Mesothelial cell of epicardium (in vitro differentiated cells): ENCODE measurements around the gene CALY. TPM values are rescaled to one million over a fixed set of nuclear protein-coding genes. Genes with fewer than 3 reads are reported as not detected.

Experiments used
- DNase-seq, 2 experiments: peaks; one replicate each; pipeline ENCODE4 v3.0.0; 2021; ENCODE audit warnings: low spot score in 2 of 2; ENCODE audit not compliant: unreplicated experiment in 2 of 2
- H3K27ac Mint-ChIP-seq: 2 replicates; pipeline ENCODE4 v1.8.0; 2021; ENCODE audit warnings: mixed read lengths
- H3K27me3 Mint-ChIP-seq: 2 replicates; pipeline ENCODE4 v1.8.0; 2021; ENCODE audit warnings: low read depth, mixed read lengths
- H3K36me3 Mint-ChIP-seq: 2 replicates; pipeline ENCODE4 v1.8.0; 2021; ENCODE audit warnings: mixed read lengths
- H3K4me1 Mint-ChIP-seq: 2 replicates; pipeline ENCODE4 v1.8.0; 2021; ENCODE audit warnings: mixed read lengths
- H3K4me3 Mint-ChIP-seq: 2 replicates; pipeline ENCODE4 v1.8.0; 2021; ENCODE audit warnings: mild to moderate bottlenecking, moderate library complexity, mixed read lengths
- H3K9me3 Mint-ChIP-seq: 2 replicates; pipeline ENCODE4 v1.8.0; 2021; ENCODE audit warnings: mixed read lengths
- total RNA-seq: library from RNA; stranded (reverse); gene quantifications from 3 replicates; pipeline ENCODE4 v1.2.1, GENCODE V29; 2021
- TF ChIP-seq, protein P1 (sequence below): fragments of 200-600 bp; sonication (generic); IDR thresholded peaks from one replicate; pipeline ENCODE4 v1.5.0; 2021; ENCODE audit warnings: antibody characterized with exemption; ENCODE audit not compliant: unreplicated experiment

The CALY gene
- total RNA-seq, 1 donor from 2014 or later: 2.1 TPM

GRCh38 chr10:133364645-133365431 is 28.1 kb upstream of the CALY start:
- H3K4me3 Mint-ChIP-seq: no peak overlapping the region
- peaks cover 26% of the 10 kb centered on the region for H3K36me3 Mint-ChIP-seq
- H3K4me1 Mint-ChIP-seq: peaks cover 13% of the 10 kb centered on the region
- peak overlapping the region; percentile 49 for H3K27ac Mint-ChIP-seq
- TF ChIP-seq, protein P1, sequence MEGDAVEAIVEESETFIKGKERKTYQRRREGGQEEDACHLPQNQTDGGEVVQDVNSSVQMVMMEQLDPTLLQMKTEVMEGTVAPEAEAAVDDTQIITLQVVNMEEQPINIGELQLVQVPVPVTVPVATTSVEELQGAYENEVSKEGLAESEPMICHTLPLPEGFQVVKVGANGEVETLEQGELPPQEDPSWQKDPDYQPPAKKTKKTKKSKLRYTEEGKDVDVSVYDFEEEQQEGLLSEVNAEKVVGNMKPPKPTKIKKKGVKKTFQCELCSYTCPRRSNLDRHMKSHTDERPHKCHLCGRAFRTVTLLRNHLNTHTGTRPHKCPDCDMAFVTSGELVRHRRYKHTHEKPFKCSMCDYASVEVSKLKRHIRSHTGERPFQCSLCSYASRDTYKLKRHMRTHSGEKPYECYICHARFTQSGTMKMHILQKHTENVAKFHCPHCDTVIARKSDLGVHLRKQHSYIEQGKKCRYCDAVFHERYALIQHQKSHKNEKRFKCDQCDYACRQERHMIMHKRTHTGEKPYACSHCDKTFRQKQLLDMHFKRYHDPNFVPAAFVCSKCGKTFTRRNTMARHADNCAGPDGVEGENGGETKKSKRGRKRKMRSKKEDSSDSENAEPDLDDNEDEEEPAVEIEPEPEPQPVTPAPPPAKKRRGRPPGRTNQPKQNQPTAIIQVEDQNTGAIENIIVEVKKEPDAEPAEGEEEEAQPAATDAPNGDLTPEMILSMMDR: no peak
- no peaks in the 10 kb centered on the region for H3K27me3 Mint-ChIP-seq
- no peak for DNase-seq
- H3K9me3 Mint-ChIP-seq: no peaks in the 10 kb centered on the region

DNA sequence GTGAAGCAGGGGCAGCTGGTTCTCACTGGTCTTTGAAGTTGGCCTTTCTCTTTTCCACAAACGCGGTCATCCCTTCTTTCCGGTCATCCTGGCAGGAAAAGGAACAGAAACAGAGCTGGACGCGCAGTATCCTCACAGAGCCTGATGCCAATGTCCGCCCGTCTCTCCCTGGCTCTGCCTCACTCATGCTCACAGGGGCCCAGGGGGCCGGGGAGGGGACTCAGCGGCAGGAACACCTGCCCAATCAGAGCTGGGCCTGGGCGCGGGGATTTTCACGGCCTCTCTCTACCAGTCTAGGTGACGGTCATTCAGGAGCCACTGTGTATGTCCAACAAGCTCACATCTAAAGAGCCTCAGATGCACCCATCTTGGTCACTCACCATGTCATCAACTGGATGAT is 26.1 kb upstream of the CALY start:
- DNase-seq: no peak
- Mint-ChIP-seq H3K9me3 (no peaks in the 10 kb centered on the region), H3K4me1 (peaks cover 22% of the 10 kb centered on the region), H3K4me3 (no peak overlapping the region), H3K36me3 (peaks cover 20% of the 10 kb centered on the region), H3K27me3 (no peaks in the 10 kb centered on the region), H3K27ac (no peak overlapping the region)
- TF ChIP-seq, protein P1: no peak

DNA sequence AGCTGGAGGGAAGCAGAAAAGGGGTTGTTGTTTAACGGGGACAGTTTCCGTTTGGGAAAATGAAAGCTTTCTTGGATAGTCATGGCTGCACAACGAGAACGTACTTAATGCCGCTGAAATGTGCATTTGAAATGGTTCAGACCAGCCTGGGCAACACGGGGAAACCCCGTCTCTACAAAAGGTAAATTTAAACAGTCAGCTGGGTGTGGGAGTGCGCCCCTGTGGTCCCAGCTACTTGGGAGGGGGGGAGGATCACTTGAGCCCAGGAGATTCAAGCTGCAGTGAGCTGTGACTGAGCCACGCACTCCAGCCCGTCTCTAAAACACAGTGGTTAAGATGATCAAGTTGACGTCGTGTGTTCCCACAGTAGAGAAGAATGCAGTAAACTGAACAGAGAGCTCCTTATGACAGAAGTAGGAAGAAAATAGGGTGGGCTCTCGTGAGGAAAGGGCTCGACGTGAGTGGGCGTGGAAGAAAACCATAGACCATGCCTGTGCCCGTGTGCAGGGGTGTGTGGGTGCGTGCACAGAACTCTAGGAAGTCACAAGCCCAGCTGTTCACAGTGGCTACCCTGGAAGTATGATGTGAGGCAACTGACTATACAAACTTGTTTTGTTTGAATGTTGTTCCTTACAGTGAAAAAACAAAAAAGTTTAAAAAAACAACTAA is 25.2 kb upstream of the CALY start:
- no peak for DNase-seq
- Mint-ChIP-seq H3K36me3 (peaks cover 20% of the 10 kb centered on the region), H3K27me3 (no peaks in the 10 kb centered on the region), H3K4me3 (no peak overlapping the region), H3K4me1 (peaks cover 22% of the 10 kb centered on the region), H3K9me3 (no peaks in the 10 kb centered on the region), H3K27ac (no peak overlapping the region)
- TF ChIP-seq, protein P1: no peak

GRCh38 chr10:133361227-133361626 is 24.5 kb upstream of the CALY start:
- TF ChIP-seq, protein P1: no peak
- peaks cover 22% of the 10 kb centered on the region for H3K4me1 Mint-ChIP-seq
- no peaks in the 10 kb centered on the region for H3K27me3 Mint-ChIP-seq
- no peak overlapping the region for H3K4me3 Mint-ChIP-seq
- H3K9me3 Mint-ChIP-seq: no peaks in the 10 kb centered on the region
- no peak overlapping the region for H3K27ac Mint-ChIP-seq
- DNase-seq: no peak
- H3K36me3 Mint-ChIP-seq: peaks cover 20% of the 10 kb centered on the region

DNA sequence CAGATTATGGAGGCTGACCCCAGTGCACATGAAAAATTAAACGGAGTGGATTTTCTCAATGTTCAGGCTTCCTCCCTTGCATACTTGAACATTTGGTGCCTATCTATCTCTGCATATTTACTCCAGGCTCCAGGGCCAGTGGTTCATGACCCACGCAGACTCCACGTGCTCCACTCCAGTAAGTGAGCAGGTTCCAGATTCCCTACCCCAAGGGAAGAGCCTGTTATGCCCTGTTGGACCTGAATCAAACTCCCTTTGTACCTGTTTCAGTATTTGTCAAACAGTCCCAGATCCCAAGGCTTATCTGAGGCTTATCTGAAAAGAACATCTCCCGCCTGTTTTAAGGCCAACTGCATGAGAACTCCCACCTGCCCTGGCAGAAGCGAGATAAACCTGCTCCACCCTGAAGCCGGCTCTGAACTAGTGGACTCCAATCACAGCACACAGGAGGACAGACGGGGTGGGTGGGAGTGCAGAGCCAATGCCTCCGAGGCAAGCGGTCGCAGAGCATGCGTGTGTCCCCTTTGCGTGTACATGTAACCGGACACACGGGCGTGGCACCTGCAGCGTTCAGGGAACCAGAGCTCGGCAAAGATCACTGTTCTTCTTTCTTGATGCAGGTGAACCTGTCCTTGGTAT is 23.4 kb upstream of the CALY start:
- H3K4me1 Mint-ChIP-seq: peaks cover 26% of the 10 kb centered on the region
- no peaks in the 10 kb centered on the region for H3K9me3 Mint-ChIP-seq
- no peaks in the 10 kb centered on the region for H3K27me3 Mint-ChIP-seq
- no peak for DNase-seq
- peak overlapping the region; percentile 30 for H3K4me3 Mint-ChIP-seq
- TF ChIP-seq, protein P1: no peak
- peaks cover 17% of the 10 kb centered on the region for H3K36me3 Mint-ChIP-seq
- peak overlapping the region; percentile 84 for H3K27ac Mint-ChIP-seq
